Endothelial cell of umbilical vein (primary cell): ENCODE results near the gene KCNJ6. TPM values are rescaled to one million over a fixed set of nuclear protein-coding genes. Genes with fewer than 3 reads are reported as not detected.

Source experiments
- BruUV-seq: library from RNA; stranded (reverse); fragments of 400-500 nt; replicated peaks from 2 replicates; lab custom pipeline; 2021; lab: Mats Ljungman, UMichigan
- CTCF ChIA-PET: fragments of 300-600, 350-600 bp; sonication (Branson Sonifier 250); formaldehyde crosslinking; loops from one replicate; lab custom pipeline; 2021; ENCODE audit warnings: antibody characterized with exemption, inconsistent platforms; lab: Charles Lee
- POLR2A ChIA-PET: fragments of 300-600, 350-600 bp; sonication (Branson Sonifier 250); formaldehyde crosslinking; loops from one replicate; lab custom pipeline; 2021; ENCODE audit warnings: antibody characterized with exemption, inconsistent platforms; lab: Charles Lee
- DNase-seq: peaks from one replicate; pipeline ENCODE4 v3.0.0-alpha.2; 2011; ENCODE audit warnings: low read depth, low spot score
- FAIRE-seq: peaks from 2 replicates; lab custom pipeline; 2011; peaks lifted over from hg19 to GRCh38; lab: Jason Lieb, UNC
- H2AFZ ChIP-seq: 2 replicates; pipeline ENCODE4 v1.6.0; 2012; ENCODE audit warnings: low read depth, low read length, control low read depth, inconsistent platforms
- H3K27ac ChIP-seq: 2 replicates; pipeline ENCODE4 v1.5.1; 2011; ENCODE audit warnings: low read depth, mild to moderate bottlenecking, control low read depth, low read length, moderate library complexity; ENCODE audit not compliant: insufficient read depth
- H3K27me3 ChIP-seq, 2 experiments: 2 replicates each; pipeline versions ENCODE4 v1.6.0 to v1.6.1; 2011; ENCODE audit warnings: low read length in 2 of 2, mixed read lengths in 1 of 2; ENCODE audit not compliant: control insufficient read depth in 2 of 2, insufficient read depth in 2 of 2
- H3K36me3 ChIP-seq, 2 experiments: 2 replicates in 1 of 2; 3 replicates in 1 of 2; pipeline ENCODE4 v1.5.1; 2011; ENCODE audit warnings: low read length in 2 of 2, mild to moderate bottlenecking in 1 of 2, moderate library complexity in 1 of 2; ENCODE audit not compliant: control insufficient read depth in 2 of 2, insufficient read depth in 2 of 2; ENCODE audit errors: extremely low read depth in 1 of 2
- H3K4me1 ChIP-seq: 3 replicates; pipeline ENCODE4 v1.5.1; 2011; ENCODE audit warnings: mild to moderate bottlenecking, low read length; ENCODE audit not compliant: control insufficient read depth, insufficient read depth; ENCODE audit errors: extremely low read depth
- H3K4me2 ChIP-seq: 2 replicates; pipeline ENCODE4 v1.6.1; 2011; ENCODE audit warnings: low read length, control low read depth, mixed read lengths; ENCODE audit not compliant: insufficient read depth
- H3K4me3 ChIP-seq, 3 experiments: fragments of 200-600 bp in 1 of 3; sonication (generic), shearing (Covaris generic) in 1 of 3; replicated peaks in 1 of 3; 2 replicates each; pipeline ENCODE4 v1.5.1; 2011 to 2016; ENCODE audit warnings: control low read depth in 3 of 3, low read length in 3 of 3, mild to moderate bottlenecking in 2 of 3, inconsistent platforms in 1 of 3, low read depth in 1 of 3, moderate library complexity in 1 of 3; ENCODE audit not compliant: insufficient read depth in 1 of 3
- H3K79me2 ChIP-seq: 2 replicates; pipeline ENCODE4 v1.6.0; 2012; ENCODE audit warnings: low read length, inconsistent platforms; ENCODE audit not compliant: control insufficient read depth, insufficient read depth
- H3K9ac ChIP-seq: replicated peaks from 2 replicates; pipeline ENCODE3; 2011; ENCODE audit warnings: low read length, control low read depth; ENCODE audit not compliant: insufficient read depth; ENCODE audit errors: extremely low read depth
- H3K9me1 ChIP-seq: replicated peaks from 3 replicates; pipeline ENCODE4 v1.6.0; 2011; ENCODE audit warnings: mild to moderate bottlenecking, low read length; ENCODE audit not compliant: control insufficient read depth, insufficient read depth; ENCODE audit errors: extremely low read depth
- H3K9me3 ChIP-seq: replicated peaks from 2 replicates; pipeline ENCODE4 v1.5.1; 2012; ENCODE audit warnings: low read length, inconsistent platforms; ENCODE audit not compliant: control insufficient read depth, insufficient read depth
- H4K20me1 ChIP-seq: replicated peaks from 2 replicates; pipeline ENCODE3; 2011; ENCODE audit warnings: mild to moderate bottlenecking, low read length; ENCODE audit not compliant: control insufficient read depth, insufficient read depth; ENCODE audit errors: extremely low read depth
- EZH2 ChIP-seq: IDR thresholded peaks from 2 replicates; pipeline ENCODE4 v1.6.1; 2012; ENCODE audit warnings: borderline replicate concordance, low read depth, mild to moderate bottlenecking, moderate library complexity, low read length, inconsistent platforms; ENCODE audit not compliant: severe bottlenecking
- FOS ChIP-seq: IDR thresholded peaks from 2 replicates; pipeline ENCODE4 v1.6.1; 2011; ENCODE audit warnings: mild to moderate bottlenecking, low read length, moderate library complexity, borderline replicate concordance; ENCODE audit not compliant: insufficient read depth
- GATA2 ChIP-seq: IDR thresholded peaks from 2 replicates; pipeline ENCODE4 v1.7.0; 2011; ENCODE audit warnings: low read depth, mild to moderate bottlenecking, moderate library complexity, mixed read lengths, low read length; ENCODE audit not compliant: insufficient read length, insufficient read depth
- JUN ChIP-seq: IDR thresholded peaks from 2 replicates; pipeline ENCODE4 v1.6.1; 2011; ENCODE audit warnings: borderline replicate concordance, low read depth; ENCODE audit not compliant: insufficient read length, insufficient read depth
- MYC ChIP-seq: IDR thresholded peaks from one replicate; pipeline ENCODE4 v1.6.1; 2011; ENCODE audit warnings: mild to moderate bottlenecking, low read depth, low read length
- POLR2A ChIP-seq: IDR thresholded peaks from 2 replicates; pipeline ENCODE4 v1.6.1; 2012; ENCODE audit warnings: low read depth, mild to moderate bottlenecking, control low read depth, low read length
- POLR2AphosphoS5 ChIP-seq: IDR thresholded peaks from 2 replicates; pipeline ENCODE4 v1.6.1; 2012; ENCODE audit warnings: low read depth, mild to moderate bottlenecking, control low read depth, low read length, moderate library complexity; ENCODE audit not compliant: insufficient read depth
- dilution Hi-C: fragments of 300-500 bp; cut with MboI; formaldehyde crosslinking; loops from one replicate; pipeline ENCODE4 v1.15.0; 2019; ENCODE audit warnings: low sequenced_read_pairs; ENCODE audit not compliant: extremely low pct_ligation_motif_present
- intact Hi-C: fragments of 100-400 bp; cut with micrococcal nuclease; formaldehyde crosslinking; loops from one replicate; pipeline ENCODE4 v1.10.0; 2022
- polyA plus RNA-seq, 4 experiments: library from polyadenylated mRNA; depleted of rRNA in 3 of 4; stranded (reverse) in 3 of 4; unstranded in 1 of 4; fragments of >200 nt; gene quantifications; 2 replicates each; pipeline versions ENCODE4 v1.2.1 to v1.2.3, GENCODE V29; 2011 to 2012; ENCODE audit warnings: missing spikeins in 1 of 4
- total RNA-seq: library from RNA; stranded (reverse); gene quantifications from 2 replicates; pipeline ENCODE4 v1.2.3, GENCODE V29; 2021
- TF ChIP-seq, protein P1 (sequence below), 2 donors: IDR thresholded peaks; 1 replicate in 1 of 2; 2 replicates in 1 of 2; pipeline ENCODE4 v1.5.1; 2011; ENCODE audit warnings: low read length in 2 of 2, mild to moderate bottlenecking in 2 of 2, moderate library complexity in 2 of 2, control low read depth in 1 of 2, inconsistent platforms in 1 of 2, low read depth in 1 of 2; ENCODE audit not compliant: insufficient read depth in 1 of 2; ENCODE audit errors: extremely low read depth in 1 of 2
- TF ChIP-seq, protein P2 (sequence below): IDR thresholded peaks from 2 replicates; pipeline ENCODE4 v1.6.1; 2011; ENCODE audit not compliant: insufficient read depth, insufficient read length

The KCNJ6 gene
- total and polyA plus RNA-seq, 2 donors (not counting 3 experiments of a cell fraction or from before 2014, with no cell fraction given), result not detected

DNA sequence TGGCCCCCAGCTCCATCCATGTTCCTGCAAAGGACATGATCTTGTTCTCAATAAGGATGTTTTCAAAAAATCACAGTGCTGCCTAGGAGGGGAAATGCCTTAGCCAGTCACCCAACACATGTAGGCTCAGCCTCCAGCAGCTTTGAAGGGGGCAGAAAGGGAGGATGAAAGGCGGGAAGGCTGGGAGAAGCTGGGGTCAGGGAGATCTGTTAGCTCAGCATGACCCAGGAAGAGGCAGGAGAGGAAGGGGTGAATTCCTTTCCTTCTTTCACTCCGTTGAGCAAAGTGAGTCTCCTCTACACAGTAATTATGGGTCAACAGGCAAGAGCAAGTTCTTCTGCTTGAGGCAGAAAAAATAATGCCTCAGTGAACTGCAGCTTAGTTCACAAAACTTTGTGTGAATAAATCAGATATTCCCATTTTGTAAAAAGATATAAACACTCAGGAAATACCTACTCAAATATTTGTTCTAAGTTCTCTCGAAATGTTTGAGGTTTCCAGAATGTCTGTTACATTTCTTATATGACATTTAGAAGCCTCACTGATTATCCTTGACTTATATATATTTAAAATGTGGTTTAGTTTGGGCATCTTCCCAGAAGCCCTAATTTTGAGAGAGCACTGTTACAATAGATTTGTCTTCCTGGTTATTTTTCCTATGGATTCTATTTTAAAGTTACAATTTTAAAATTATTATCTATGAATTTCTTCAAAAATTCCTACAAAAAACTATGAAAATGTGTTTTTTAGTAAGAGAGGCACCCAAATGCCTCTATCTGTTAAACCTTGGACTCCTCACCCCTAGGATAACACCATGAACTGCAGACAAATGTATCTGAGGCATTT is 116.8 kb downstream of the KCNJ6 start:
- no TSS peak for BruUV-seq
- no peaks in the 10 kb centered on the region for H3K9me3 ChIP-seq
- dilution Hi-C loops (no loop called here), intact Hi-C loops (no loop called here)
- no peak overlapping the region for H3K4me3 ChIP-seq
- no peaks in the 10 kb centered on the region for H3K79me2 ChIP-seq
- no peak overlapping the region for H3K4me2 ChIP-seq
- H3K36me3 ChIP-seq, result no peaks in the 10 kb centered on the region
- TF ChIP-seq, protein P1, sequence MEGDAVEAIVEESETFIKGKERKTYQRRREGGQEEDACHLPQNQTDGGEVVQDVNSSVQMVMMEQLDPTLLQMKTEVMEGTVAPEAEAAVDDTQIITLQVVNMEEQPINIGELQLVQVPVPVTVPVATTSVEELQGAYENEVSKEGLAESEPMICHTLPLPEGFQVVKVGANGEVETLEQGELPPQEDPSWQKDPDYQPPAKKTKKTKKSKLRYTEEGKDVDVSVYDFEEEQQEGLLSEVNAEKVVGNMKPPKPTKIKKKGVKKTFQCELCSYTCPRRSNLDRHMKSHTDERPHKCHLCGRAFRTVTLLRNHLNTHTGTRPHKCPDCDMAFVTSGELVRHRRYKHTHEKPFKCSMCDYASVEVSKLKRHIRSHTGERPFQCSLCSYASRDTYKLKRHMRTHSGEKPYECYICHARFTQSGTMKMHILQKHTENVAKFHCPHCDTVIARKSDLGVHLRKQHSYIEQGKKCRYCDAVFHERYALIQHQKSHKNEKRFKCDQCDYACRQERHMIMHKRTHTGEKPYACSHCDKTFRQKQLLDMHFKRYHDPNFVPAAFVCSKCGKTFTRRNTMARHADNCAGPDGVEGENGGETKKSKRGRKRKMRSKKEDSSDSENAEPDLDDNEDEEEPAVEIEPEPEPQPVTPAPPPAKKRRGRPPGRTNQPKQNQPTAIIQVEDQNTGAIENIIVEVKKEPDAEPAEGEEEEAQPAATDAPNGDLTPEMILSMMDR (IDR thresholded peaks at IDR 0.05; ENCODE audit: extremely low read depth in 1 of 2, insufficient read depth in 1 of 2, low read depth in 1 of 2, low read length in 2 of 2), result no peak
- TF ChIP-seq JUN (no peak), MYC (no peak), FOS (no peak), POLR2A (no peak), EZH2 (no peak), GATA2 (no peak), POLR2AphosphoS5 (no peak)
- TF ChIP-seq, protein P2, sequence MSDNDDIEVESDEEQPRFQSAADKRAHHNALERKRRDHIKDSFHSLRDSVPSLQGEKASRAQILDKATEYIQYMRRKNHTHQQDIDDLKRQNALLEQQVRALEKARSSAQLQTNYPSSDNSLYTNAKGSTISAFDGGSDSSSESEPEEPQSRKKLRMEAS, result no peak
- no peaks in the 10 kb centered on the region for H4K20me1 ChIP-seq
- DNase-seq, result no peak
- FAIRE-seq, result no peak
- ChIA-PET POLR2A (no interaction called here), CTCF (interaction anchor here (1.0 kb wide), 1 partner anchor 13 kb away, joined by 3 read pairs; no protein-coding TSS in a partner anchor)
- H3K4me1 ChIP-seq, result no peaks in the 10 kb centered on the region
- no peak overlapping the region for H2AFZ ChIP-seq
- H3K27ac ChIP-seq, result no peak overlapping the region
- peaks cover 10 to 13% of the 10 kb centered on the region in 2 experiments for H3K27me3 ChIP-seq
- H3K9ac ChIP-seq, result no peak overlapping the region
- H3K9me1 ChIP-seq, result no peaks in the 10 kb centered on the region
